Measurements from ENCODE around the gene ARID3A. TPM values are rescaled to one million over a fixed set of nuclear protein-coding genes. Genes with fewer than 3 reads are reported as not detected.

The ARID3A gene
- total RNA-seq, 1 donor from 2014 or later = 35.6 TPM

DNA sequence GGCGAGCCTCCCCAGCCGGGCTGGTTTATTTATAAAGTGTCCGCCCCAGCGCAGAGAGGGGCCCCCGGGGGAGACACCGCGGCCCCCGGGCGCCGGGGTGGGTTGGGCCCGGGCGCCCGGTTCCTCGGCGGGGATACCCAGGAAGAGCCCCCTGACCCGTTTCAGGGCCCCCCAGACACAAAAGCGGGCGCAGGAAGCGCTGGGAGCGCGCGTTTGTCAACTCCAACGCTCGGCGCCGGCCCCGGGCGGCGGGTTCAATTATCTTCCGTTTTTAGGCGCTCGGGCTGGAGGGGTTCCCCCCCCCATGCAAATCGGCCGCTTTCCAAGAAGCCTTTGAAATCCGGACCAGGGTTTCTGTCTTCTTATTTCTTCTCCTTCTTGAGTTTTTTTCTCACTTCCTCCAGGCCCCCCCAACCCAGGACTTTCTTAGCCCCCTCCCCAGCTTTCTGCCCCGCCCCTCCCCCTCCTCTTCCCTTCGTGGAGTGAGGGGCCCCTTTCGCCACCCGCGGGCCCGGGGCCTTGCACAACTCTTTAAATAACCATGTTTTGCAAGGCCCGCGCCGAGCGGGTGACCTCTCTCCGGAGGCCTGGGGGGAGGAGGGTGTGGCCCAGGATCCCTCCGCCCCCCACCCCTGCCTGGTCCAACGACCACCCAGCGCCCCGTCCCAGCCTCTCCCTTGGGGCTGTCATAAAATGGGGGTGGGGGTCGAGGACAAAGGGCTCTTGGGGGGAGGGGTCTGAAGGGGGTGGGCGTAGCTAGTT lies 935 bp downstream of the ARID3A start:
- intact Hi-C loops (cut with micrococcal nuclease) = no loop called here
- peaks cover 4% of the 10 kb centered on the region for H3K4me1 Mint-ChIP-seq
- DNase-seq = peak; percentile 83
- no peaks in the 10 kb centered on the region for H3K27me3 Mint-ChIP-seq
- no peaks in the 10 kb centered on the region for H3K9me3 Mint-ChIP-seq
- peak overlapping the region; percentile 81 for H3K4me3 Mint-ChIP-seq
- H3K36me3 Mint-ChIP-seq (ENCODE audit: low read depth) = peaks cover 5% of the 10 kb centered on the region
- H3K27ac Mint-ChIP-seq = peak overlapping the region; percentile 76

DNA sequence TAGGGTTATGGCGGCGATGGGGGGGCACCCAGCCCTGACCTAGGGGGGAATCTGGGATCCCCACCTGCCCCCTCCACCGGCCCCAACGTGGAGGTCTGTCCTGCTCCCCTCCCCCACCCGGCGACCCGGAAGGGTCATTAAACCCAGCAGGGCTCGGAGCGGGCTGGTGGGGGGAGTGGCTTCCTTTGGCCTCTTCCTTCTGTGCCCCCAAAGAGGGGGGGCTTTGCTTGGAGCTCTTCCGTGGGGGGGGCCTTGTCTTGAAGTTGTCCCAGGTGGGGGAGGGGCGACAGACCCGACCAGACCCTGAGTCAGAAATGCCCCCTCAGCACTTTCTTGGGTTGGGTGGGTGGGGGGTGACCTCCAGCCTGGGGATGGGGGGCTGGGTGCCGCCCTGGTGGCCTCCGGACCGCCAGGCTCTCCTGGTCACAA lies 1.5 kb downstream of the ARID3A start:
- Mint-ChIP-seq H3K4me1 (peaks cover 5% of the 10 kb centered on the region), H3K4me3 (peak overlapping the region; percentile 23), H3K27ac (no peak overlapping the region), H3K36me3 (ENCODE audit: low read depth) (peaks cover 7% of the 10 kb centered on the region), H3K27me3 (no peaks in the 10 kb centered on the region), H3K9me3 (no peaks in the 10 kb centered on the region)
- intact Hi-C loops (cut with micrococcal nuclease) = no loop called here
- no peak for DNase-seq

DNA sequence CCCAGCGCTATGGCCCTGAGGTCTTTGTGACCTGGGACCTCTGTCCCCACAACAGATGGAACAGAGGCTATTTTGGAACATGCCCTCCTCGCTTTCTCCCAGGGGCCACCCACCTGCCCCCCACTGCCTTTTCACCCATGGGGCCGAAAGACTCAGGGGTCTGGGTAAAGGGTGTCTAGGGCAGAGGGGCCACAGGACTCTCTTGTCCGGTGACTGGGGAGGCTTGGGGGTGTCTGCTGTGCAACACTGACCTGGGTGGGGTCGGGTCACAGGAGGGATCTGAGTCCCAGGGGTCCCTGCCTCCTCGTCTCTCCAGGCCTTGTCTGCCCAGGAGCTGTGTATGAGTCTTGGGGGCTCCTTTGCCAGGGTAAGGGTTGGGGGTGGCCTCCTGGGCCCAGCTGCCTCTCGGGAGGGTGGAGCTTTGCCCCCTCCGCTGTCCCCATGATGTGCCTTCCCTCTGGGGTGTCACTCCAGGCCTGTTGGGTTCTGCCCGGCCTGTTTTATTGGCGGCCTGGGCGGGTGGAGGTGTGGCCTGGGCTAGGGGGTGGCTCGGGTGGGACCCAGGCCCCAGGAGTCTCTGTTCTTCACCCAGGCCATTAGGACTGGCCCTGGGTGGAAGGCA lies 2.1 kb downstream of the ARID3A start:
- Mint-ChIP-seq H3K27me3 (no peaks in the 10 kb centered on the region), H3K36me3 (ENCODE audit: low read depth) (peaks cover 7% of the 10 kb centered on the region), H3K4me1 (peaks cover 7% of the 10 kb centered on the region), H3K4me3 (peak overlapping the region; percentile 23), H3K27ac (no peak overlapping the region), H3K9me3 (no peaks in the 10 kb centered on the region)
- DNase-seq = no peak
- intact Hi-C loops (cut with micrococcal nuclease) = no loop called here

DNA sequence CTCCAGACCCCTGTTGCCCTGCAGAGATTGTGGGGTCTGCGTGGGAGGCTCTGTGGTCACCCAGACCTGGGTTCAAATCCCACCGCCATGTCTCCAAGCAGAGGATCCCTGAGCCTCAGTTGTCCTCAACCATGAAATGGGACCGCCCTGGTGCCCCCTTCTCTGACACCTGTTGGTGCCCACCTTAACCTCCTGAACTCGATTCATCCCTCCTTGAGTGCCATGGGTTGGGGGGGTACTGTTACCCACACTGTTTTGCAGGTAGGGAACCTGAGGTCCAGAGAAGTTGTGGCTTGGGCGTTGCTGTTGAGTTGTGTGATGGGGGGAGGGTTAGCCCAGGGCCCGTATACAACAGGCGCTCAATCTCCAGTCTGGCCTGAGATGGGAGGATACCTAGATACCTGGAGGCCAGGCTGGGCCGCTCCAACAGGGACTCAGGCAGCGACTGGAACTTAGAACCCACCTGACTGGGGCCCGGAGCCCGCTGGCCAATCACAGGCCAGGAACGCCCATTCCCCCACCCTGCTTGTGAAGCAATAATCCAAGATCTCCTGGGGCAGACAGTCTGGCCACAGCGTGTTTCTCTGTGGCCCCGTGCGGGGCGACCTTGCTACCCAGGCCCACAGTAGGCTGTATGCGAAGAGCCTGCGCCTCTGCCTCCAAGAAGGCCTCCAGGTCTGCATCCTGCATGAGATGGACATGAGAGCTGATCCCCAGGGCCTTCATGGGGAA lies 2.8 kb downstream of the ARID3A start:
- DNase-seq = no peak
- H3K9me3 Mint-ChIP-seq = no peaks in the 10 kb centered on the region
- peaks cover 8% of the 10 kb centered on the region for H3K4me1 Mint-ChIP-seq
- H3K27me3 Mint-ChIP-seq = no peaks in the 10 kb centered on the region
- no peak overlapping the region for H3K4me3 Mint-ChIP-seq
- H3K36me3 Mint-ChIP-seq (ENCODE audit: low read depth) = peaks cover 7% of the 10 kb centered on the region
- intact Hi-C loops (cut with micrococcal nuclease) = no loop called here
- no peak overlapping the region for H3K27ac Mint-ChIP-seq

DNA sequence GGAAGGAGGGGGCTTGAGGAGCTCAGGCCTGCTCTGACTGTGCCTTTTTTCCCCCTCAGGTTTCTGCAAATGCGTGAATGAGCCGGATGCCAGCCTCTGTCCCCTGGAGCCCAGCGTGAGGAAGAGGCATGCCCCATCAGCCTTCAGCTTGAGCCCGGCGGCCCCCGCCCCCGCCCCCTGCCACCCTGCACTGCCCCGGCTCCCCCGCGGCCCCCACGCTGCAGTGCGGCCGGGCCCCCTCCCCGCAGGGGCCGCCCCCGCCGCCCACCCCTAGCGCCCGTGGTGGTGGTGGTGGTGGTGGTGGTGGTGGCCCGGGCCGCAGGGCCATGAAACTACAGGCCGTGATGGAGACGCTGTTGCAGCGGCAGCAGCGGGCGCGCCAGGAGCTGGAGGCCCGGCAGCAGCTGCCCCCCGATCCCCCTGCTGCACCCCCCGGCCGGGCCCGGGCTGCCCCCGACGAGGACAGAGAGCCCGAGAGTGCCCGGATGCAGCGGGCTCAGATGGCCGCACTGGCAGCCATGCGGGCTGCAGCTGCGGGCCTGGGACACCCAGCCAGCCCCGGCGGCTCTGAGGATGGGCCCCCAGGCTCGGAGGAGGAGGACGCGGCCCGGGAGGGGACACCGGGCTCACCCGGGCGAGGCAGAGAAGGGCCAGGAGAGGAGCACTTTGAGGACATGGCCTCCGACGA lies 3.5 kb downstream of the ARID3A start:
- H3K4me3 Mint-ChIP-seq = no peak overlapping the region
- no peaks in the 10 kb centered on the region for H3K9me3 Mint-ChIP-seq
- no peaks in the 10 kb centered on the region for H3K27me3 Mint-ChIP-seq
- H3K27ac Mint-ChIP-seq = no peak overlapping the region
- H3K4me1 Mint-ChIP-seq = peaks cover 8% of the 10 kb centered on the region
- no peak for DNase-seq
- intact Hi-C loops (cut with micrococcal nuclease) = no loop called here
- peaks cover 7% of the 10 kb centered on the region for H3K36me3 Mint-ChIP-seq (ENCODE audit: low read depth)

DNA sequence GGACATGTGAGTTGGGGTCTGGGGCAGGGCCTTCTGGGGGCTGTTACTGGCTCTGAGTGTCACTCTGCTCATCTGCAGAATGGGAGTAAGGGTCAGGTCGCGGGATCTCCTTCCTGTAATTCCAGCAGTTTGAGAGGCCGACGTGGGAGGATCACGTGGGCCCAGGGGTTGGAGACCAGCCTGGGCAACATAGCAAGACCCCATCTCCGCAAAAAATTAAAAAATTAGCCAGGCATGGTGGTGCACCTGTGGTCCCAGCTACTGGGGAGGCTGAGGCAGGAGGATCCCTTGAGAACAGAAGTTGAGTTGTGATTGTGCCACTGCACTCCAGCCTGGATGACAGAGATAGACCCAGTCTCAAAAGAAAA lies 4.0 kb downstream of the ARID3A start:
- Mint-ChIP-seq H3K9me3 (no peaks in the 10 kb centered on the region), H3K4me3 (no peak overlapping the region), H3K4me1 (peaks cover 6% of the 10 kb centered on the region), H3K36me3 (ENCODE audit: low read depth) (peaks cover 7% of the 10 kb centered on the region), H3K27me3 (no peaks in the 10 kb centered on the region), H3K27ac (no peak overlapping the region)
- intact Hi-C loops (cut with micrococcal nuclease) = no loop called here
- DNase-seq = no peak

DNA sequence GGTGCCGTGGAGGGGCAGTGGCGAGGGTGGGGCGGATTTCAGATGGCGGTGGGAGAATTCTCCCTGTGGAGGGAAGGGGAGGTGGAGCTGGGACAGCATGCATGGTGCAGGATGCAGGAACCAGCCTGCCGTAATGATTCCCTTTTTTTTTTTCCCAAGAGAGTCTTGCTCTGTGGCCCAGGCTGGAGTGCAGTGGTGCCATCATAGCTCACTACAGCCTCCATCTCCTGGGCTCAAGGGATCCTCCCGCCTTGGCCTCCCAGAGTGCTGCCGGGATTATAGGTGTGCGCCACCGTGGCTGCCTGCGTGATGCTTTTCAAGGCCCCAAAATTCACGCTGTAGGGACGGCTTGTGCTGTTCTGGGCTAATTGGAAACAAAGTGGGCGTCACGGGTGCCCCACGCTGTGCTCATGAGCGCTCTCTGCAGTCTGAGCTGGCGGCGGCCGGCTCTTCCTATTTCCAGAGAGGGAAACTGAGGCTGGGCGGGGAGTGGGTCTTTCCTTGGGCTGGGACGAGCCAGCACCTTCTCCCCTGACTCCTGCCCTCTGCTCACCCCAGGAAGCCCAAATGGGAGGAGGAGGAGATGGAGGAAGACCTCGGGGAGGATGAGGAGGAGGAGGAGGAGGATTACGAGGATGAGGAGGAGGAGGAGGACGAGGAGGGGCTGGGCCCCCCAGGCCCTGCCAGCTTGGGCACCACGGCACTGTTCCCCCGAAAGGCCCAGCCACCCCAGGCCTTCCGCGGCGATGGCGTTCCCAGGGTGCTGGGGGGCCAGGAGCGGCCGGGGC lies 6.2 kb downstream of the ARID3A start:
- H3K36me3 Mint-ChIP-seq (ENCODE audit: low read depth) = peaks cover 14% of the 10 kb centered on the region
- H3K27ac Mint-ChIP-seq = no peak overlapping the region
- no peaks in the 10 kb centered on the region for H3K9me3 Mint-ChIP-seq
- intact Hi-C loops (cut with micrococcal nuclease) = no loop called here
- H3K27me3 Mint-ChIP-seq = no peaks in the 10 kb centered on the region
- DNase-seq = no peak
- peaks cover 8% of the 10 kb centered on the region for H3K4me1 Mint-ChIP-seq
- peak overlapping the region; percentile 32 for H3K4me3 Mint-ChIP-seq

DNA sequence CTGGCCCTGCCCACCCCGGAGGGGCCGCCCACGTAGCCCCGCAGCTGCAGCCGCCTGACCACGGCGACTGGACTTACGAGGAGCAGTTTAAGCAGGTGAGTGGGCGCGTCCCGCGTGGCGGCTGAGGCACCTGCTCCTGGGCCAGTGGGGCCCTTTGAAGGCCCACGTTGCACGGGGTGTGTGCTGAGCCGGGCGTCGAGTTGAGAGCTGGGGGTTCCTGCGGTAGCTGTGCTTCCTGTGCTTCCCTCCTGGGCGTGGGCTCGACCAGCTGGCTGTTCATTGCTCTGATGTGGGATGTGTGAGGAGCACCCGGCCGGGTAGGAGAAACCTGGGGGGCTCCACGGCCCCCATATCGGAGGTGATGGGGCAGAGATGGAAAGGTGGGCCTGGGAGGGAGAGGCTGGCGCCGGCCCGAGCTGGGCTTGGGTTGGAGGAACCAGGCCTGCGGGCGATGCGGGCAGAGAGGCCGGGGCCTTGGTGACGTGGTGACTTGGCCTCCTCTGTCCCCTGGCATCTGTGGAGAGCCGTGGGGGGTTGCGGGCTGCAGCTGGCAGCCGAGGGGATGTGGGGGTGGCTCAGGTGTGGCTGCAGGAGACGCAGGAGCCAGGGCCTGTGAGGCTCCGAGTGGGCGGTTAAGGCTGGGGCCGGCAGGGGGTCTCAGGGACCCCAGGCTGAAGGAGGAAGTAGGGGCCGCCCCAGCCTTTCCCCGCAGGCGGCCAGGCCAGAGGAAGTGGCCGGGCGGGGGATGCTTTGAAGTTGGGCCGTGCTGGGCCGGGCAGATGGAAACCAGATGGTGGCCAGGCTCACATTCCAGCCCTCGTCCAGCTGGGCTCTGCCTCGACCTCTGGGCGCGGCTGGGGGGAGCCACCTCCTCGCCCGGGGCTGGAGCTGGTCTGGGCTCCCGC lies 7.1 kb downstream of the ARID3A start:
- DNase-seq = no peak
- Mint-ChIP-seq H3K4me1 (peaks cover 11% of the 10 kb centered on the region), H3K9me3 (no peaks in the 10 kb centered on the region), H3K27me3 (no peaks in the 10 kb centered on the region), H3K4me3 (peak overlapping the region; percentile 70), H3K36me3 (ENCODE audit: low read depth) (peaks cover 18% of the 10 kb centered on the region), H3K27ac (peak overlapping the region; percentile 77)
- intact Hi-C loops (cut with micrococcal nuclease) = no loop called here

DNA sequence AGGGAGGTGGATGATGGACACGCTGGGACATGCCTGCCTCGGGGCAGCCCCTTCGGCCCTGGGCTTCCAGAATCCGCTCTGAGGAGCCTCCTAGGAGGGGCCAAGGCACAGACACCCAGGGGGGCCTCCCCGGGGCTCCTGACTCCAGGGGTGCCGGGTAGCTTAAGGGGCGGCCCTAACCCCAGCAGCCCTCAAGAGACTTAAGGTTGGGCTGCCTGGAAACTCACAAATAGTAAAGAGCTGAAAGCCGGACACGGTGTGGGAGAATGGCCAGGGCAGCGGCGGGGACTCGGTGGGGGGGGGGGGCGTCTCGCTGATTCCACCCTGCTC lies 7.7 kb downstream of the ARID3A start:
- Mint-ChIP-seq H3K4me3 (no peak overlapping the region), H3K36me3 (ENCODE audit: low read depth) (peaks cover 21% of the 10 kb centered on the region), H3K9me3 (no peaks in the 10 kb centered on the region), H3K27ac (no peak overlapping the region), H3K4me1 (peaks cover 14% of the 10 kb centered on the region), H3K27me3 (no peaks in the 10 kb centered on the region)
- intact Hi-C loops (cut with micrococcal nuclease) = no loop called here
- no peak for DNase-seq

DNA sequence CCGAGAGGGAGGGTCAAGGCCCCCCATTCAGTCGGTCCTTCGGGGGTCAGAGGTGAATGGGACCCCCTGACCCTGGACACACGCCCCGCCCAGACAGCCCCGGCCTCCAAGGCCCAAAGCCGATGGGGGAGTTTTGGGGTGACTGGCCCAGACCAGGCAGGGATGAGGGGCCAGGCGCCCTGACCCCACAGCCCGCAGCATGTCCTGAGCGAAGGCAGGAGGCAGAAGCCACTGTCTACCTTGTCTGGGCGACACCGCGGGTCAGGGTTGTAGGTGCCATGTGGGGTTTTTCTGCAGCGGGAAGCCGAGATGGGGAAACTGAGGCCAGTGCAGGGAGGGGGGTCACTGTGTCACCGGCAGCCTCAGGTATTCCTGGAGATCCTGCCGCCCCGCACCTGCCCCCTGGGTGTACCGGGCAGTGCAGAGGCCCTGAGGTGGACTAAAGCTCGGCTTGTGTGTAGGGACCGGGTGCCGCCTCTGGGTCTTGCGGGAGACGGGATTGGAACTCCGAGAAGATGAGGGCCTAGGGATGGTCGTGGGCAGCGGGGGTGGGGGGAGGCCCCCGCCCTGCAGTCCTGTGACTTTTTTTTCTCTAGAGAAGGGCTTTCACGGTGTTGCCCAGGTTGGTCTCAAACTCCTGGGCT lies 8.5 kb downstream of the ARID3A start:
- Mint-ChIP-seq H3K9me3 (no peaks in the 10 kb centered on the region), H3K27me3 (no peaks in the 10 kb centered on the region), H3K36me3 (ENCODE audit: low read depth) (peaks cover 22% of the 10 kb centered on the region), H3K4me3 (no peak overlapping the region), H3K4me1 (peaks cover 14% of the 10 kb centered on the region), H3K27ac (no peak overlapping the region)
- DNase-seq = no peak
- intact Hi-C loops (cut with micrococcal nuclease) = no loop called here

DNA sequence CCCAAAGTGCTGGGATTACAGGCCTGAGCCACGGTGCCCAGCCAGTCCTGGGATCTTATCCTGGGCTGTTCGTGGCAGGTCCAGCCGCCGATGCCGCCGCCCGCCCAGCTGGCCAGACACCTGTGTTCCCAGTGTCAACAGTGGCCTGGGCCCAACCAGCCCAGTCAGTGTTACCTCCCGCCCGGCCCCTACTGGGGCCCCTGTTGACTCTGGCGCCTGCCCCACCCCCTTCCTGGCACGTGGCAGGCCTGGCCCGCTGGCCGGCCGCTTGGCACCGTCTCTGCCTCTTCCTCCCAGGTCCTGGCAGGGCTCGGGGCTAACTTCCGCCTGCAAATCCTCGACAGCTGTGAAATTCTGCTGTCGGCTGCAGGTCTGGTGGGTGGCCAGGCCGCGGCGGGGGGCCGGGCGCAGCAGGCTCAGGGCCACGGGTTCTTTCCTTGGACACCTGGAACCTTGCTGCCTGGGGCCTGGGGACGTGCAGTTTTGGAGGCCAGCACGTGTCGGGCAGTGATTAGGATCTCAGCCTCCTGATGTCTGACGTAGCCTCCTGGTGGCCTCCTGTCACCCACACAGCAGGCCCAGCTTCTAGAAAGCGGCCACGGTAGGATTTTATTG lies 9.1 kb downstream of the ARID3A start:
- DNase-seq = no peak
- Mint-ChIP-seq H3K27ac (no peak overlapping the region), H3K36me3 (ENCODE audit: low read depth) (peaks cover 25% of the 10 kb centered on the region), H3K4me1 (peaks cover 15% of the 10 kb centered on the region), H3K9me3 (no peaks in the 10 kb centered on the region), H3K27me3 (no peaks in the 10 kb centered on the region), H3K4me3 (no peak overlapping the region)
- intact Hi-C loops (cut with micrococcal nuclease) = no loop called here

DNA sequence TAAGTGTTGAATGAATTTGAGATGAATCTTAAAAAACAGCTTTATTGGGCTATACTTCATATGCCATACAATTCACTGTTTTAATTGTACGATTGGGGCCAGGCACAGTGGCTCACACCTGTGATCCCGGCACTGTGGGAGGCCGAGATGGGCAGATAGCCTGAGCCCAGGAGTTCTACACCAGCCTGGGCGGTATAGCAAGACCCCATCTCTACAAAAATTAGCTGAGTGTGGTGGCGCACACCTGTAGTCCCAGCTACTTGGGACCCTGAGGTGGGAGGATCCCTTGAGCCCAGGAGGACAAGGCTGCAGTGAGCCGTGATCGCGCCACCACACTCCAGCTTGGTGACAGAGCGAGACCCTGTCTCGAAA lies 10.3 kb downstream of the ARID3A start:
- intact Hi-C loops (cut with micrococcal nuclease) = no loop called here
- Mint-ChIP-seq H3K36me3 (ENCODE audit: low read depth) (peaks cover 26% of the 10 kb centered on the region), H3K9me3 (no peaks in the 10 kb centered on the region), H3K4me1 (peaks cover 19% of the 10 kb centered on the region), H3K27ac (no peak overlapping the region), H3K4me3 (no peak overlapping the region), H3K27me3 (no peaks in the 10 kb centered on the region)
- no peak for DNase-seq
